ENCODE results near the gene MAST4.

MAST4 gene

GRCh38 chr5:66889524-66889923 is 293.3 kb downstream of the MAST4 start:
- Histone ChIP-seq H2AFZ (no peak overlapping the region), H3K27me3 (ENCODE audit: control insufficient read depth, insufficient read depth, low read length) (no peaks in the 10 kb centered on the region), H3K4me1 (peaks cover 48% of the 10 kb centered on the region), H3K27ac (no peak overlapping the region), H3K36me3 (ENCODE audit: control insufficient read depth, insufficient read depth, low read length) (no peaks in the 10 kb centered on the region), H3K4me2 (ENCODE audit: low read length) (no peak overlapping the region), H3K79me2 (peaks cover 47% of the 10 kb centered on the region), H3K4me3 (ENCODE audit: low read depth, low read length) (no peak overlapping the region), H3K9me3 (ENCODE audit: control insufficient read depth, low read length) (no peaks in the 10 kb centered on the region), H3K9ac (no peak overlapping the region)
- TF ChIP-seq CTCF (IDR thresholded peaks at IDR 0.05): no peak

GRCh38 chr5:66891184-66891925 is 295.2 kb downstream of the MAST4 start:
- Histone ChIP-seq H3K4me2 (ENCODE audit: low read length) (no peak overlapping the region), H3K27ac (peak overlapping the region; percentile 33), H3K79me2 (peaks cover 50% of the 10 kb centered on the region), H3K4me3 (ENCODE audit: low read depth, low read length) (no peak overlapping the region), H3K36me3 (ENCODE audit: control insufficient read depth, insufficient read depth, low read length) (no peaks in the 10 kb centered on the region), H3K27me3 (ENCODE audit: control insufficient read depth, insufficient read depth, low read length) (no peaks in the 10 kb centered on the region), H3K4me1 (peaks cover 45% of the 10 kb centered on the region), H2AFZ (no peak overlapping the region), H3K9ac (no peak overlapping the region), H3K9me3 (ENCODE audit: control insufficient read depth, low read length) (no peaks in the 10 kb centered on the region)
- TF ChIP-seq CTCF (IDR thresholded peaks at IDR 0.05): no peak

GRCh38 chr5:66892716-66893115 is 296.5 kb downstream of the MAST4 start:
- H3K4me1 ChIP-seq: peaks cover 58% of the 10 kb centered on the region
- no peak overlapping the region for H3K4me3 ChIP-seq (ENCODE audit: low read depth, low read length)
- TF ChIP-seq CTCF (IDR thresholded peaks at IDR 0.05): no peak
- H3K27me3 ChIP-seq (ENCODE audit: control insufficient read depth, insufficient read depth, low read length): no peaks in the 10 kb centered on the region
- no peak overlapping the region for H3K9ac ChIP-seq
- H3K36me3 ChIP-seq (ENCODE audit: control insufficient read depth, insufficient read depth, low read length): no peaks in the 10 kb centered on the region
- H3K9me3 ChIP-seq (ENCODE audit: control insufficient read depth, low read length): no peaks in the 10 kb centered on the region
- no peak overlapping the region for H3K27ac ChIP-seq
- H3K79me2 ChIP-seq: peaks cover 43% of the 10 kb centered on the region
- H2AFZ ChIP-seq: no peak overlapping the region
- no peak overlapping the region for H3K4me2 ChIP-seq (ENCODE audit: low read length)

GRCh38 chr5:66894480-66895240 is 298.5 kb downstream of the MAST4 start:
- Histone ChIP-seq H3K9me3 (ENCODE audit: control insufficient read depth, low read length) (no peaks in the 10 kb centered on the region), H3K79me2 (peaks cover 27% of the 10 kb centered on the region), H3K4me1 (peaks cover 62% of the 10 kb centered on the region), H2AFZ (no peak overlapping the region), H3K4me2 (ENCODE audit: low read length) (no peak overlapping the region), H3K4me3 (ENCODE audit: low read depth, low read length) (no peak overlapping the region), H3K9ac (no peak overlapping the region), H3K36me3 (ENCODE audit: control insufficient read depth, insufficient read depth, low read length) (no peaks in the 10 kb centered on the region), H3K27me3 (ENCODE audit: control insufficient read depth, insufficient read depth, low read length) (no peaks in the 10 kb centered on the region), H3K27ac (peak overlapping the region; percentile 83)
- TF ChIP-seq CTCF (IDR thresholded peaks at IDR 0.05): no peak
